Right lobe of liver (tissue), 4 donors: ENCODE measurements around the gene IL27RA.

Source experiments
- CTCF ChIP-seq, 4 donors: fragments of 200-600 bp in 3 of 4; fragments of 450-650 bp in 1 of 4; IDR thresholded peaks; one replicate each; pipeline versions ENCODE4 v1.5.1 to v1.8.0; 2016 to 2022; ENCODE audit warnings: antibody characterized with exemption in 4 of 4, mild to moderate bottlenecking in 2 of 4
- POLR2A ChIP-seq: fragments of 450-650 bp; IDR thresholded peaks from one replicate; pipeline ENCODE4 v1.6.1; 2017; ENCODE audit warnings: antibody characterized with exemption, mild to moderate bottlenecking
- donor health status: DM: no; HTN: no; CAD: no.
- donor health status: DM: no; HTN: no; CAD: no.
- donor health status: DM: no; HTN: yes; CAD: no.

GRCh38 chr19:14027856-14028450 lies 3.6 kb upstream of the IL27RA start, which contains the start of gene RLN3:
- no peak for TF ChIP-seq CTCF (IDR thresholded peaks at IDR 0.05)
- no peak for TF ChIP-seq POLR2A
